DMS 273 (cell line): Measurements from ENCODE around the gene NKX2-2.

ENCODE experiments used
- DNase-seq: peaks from one replicate; lab custom pipeline; 2025; ENCODE audit not compliant: unreplicated experiment; lab: John Stamatoyannopoulos, UW

The NKX2-2 gene

DNA sequence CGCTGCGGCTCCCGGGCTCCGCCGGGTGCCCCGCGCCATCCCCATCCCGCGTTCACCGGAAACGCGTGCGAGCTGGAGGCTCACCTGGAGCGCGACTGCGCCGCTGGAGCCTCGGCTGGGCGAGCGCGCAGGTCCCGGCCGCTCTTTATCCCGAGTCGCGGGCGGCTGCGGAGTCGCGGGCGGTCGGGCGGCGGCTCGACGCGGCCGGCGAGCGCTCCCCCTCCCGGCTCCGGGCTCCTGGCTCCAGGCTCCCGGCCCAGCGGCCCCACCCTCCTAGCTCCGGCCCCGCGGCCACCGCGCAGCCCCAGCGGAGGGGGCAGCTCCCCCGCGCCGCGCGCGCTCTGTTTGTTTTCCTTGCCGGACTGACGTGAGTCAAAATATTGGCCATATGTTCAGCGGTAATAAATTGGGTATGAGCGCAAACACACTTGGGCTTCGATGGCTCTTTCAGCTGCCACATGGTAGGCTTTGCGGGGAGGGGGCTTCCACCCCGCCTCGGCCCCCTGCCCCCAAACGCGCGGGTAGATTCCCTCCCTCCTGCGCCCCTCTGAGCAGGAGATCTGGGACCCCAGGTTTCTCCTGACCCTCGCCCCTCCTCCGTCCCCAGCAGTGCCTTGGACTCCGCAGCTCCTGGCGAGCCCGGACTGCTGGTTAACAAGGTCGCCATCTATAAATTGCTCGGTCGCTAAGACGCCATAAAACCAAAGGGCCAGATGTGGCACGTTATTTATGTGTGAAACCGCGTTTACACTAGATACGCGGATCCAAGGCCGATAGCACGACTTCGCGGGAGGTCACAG is 8.8 kb upstream of the NKX2-2 start:
- peak; percentile 80 for DNase-seq

DNA sequence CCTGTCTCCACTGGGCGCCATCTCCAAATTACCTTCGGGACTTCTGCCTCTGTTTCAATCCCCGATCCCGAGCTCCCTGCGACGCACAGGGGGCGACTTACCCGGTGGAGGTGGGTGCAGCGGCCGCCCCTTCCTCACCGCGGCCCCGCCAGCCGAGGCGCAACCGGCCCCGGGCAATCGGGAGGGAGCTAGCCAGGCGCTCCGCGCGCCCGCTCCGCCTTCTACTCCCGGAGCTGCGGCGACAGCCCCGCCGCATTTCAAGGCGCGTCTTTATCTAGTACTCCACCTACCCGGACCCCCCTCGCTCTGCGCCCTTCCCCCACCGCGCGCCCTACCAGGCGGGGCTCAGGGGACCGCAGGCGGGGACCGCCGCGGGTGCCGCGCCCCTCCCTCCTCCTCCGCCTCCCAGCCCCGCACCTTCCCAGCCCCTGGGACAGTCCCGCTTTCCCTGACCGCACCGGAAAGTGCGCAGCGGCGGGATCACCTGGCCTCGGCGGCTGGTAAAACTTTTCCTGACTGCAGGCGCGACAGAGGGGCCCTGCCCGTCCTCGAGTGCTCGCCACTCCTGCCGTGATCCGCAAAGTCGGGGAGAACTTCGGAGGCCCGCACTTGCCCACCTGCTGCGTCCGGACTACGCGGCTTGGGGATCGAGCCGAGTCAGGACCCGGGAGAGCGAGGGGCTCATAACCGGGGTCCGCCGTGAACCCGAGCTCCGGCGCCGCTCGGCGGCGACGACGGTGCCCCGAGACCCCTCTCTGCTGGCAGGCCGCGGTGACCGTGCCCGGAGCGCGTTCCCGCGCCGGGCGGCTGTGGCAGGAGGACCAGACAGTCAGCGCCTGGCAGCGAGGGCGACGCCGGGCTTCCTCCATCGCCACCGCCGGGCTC is 8.0 kb upstream of the NKX2-2 start:
- peak; percentile 64 for DNase-seq

DNA sequence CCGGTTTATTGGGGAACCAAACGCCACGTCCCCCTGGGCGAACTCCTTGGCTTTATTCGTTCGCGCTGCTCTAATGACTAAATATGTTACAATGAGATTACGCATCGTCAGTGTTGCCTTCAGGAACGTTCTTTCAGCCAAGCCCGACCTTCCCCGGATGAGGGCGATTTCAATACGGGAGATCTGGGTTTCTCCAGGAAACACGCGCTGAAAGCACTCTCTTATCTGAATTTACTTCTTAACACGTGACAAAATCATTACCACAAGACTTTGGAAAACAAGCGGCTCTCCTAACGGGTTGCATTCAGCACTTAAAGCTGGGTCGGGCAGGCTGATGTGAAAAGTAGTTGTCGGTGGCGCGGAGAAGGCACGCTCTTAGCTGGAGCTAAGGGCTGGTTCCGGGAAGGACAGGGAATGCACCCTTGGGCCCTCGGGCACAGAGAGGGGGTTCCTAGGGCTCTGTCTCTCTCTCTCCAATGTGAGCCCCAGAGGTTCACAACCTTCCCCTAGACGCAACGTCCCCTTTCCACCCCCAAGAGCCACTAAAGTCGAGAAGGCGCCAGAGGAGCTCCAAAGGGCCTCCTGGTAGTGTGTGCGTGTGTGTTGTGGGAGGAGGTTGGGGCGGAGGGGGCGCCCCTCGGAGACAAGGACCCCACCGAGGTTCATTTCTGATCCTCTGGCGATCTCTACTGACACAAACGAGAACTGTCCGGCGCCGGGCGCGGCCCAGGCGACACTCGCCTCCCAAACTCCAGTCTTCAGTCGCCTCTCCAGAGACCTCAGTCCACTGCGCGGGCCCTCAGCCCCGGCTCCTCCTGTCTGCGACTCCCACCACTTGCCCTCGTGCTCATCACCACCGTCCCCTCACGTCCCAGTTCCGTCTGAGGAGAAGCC is 7.1 kb upstream of the NKX2-2 start:
- peak; percentile 70 for DNase-seq

DNA sequence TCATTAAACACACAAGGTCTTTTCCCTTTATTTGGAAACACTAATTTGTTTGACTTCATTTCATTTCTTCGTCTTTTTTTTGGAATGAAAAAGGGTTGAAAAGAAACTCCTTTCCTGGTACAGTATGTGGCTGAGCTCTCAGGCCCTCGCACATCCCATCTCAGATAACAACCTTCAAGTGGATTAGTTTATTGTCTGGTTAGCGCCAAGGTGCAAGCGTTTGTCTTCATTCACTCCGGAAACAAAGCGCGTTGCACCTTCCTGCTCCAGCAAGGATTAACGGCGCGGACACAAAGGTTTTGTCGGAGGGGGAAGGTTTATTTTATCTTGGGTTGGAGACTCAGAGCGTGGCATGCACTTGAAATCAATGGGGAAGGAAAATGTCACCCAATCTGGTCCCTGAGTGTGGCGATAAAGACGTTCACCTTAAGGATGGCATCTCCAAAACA is 5.3 kb upstream of the NKX2-2 start:
- DNase-seq, result no peak

DNA sequence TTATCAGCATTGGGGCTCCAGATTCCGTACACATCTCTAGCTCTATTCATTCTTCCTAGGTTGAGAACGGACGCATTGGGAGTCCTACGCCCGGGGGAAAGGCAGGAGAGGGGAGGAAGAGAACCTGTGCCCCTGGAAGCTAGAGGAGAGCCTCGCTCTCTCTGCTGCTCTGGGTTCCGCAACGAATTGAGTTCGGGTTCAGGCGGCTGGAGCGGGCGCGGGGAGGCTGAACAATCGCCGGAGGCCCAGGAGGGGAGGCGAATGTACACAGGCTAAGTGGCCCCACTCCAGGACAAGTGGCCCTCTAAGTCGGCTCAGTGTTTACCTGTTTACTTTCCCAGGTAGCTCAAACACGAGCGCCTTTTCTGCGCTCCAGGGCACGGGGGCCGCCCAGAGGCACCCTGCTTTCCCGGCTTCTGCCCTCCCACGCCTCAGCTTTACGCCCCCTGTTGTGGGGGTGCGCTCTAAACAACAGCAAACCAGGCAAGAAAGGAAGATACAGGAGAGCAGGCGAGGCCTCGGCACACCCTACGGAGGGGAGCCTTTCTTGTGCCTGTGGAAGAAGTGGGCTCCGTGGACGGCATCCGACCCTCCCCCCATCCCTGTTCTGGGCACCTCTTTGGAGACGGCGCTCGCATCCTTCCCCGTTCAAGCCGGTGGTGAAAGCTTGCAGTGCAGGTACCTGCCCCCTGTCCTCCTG is 4.6 kb upstream of the NKX2-2 start:
- no peak for DNase-seq

DNA sequence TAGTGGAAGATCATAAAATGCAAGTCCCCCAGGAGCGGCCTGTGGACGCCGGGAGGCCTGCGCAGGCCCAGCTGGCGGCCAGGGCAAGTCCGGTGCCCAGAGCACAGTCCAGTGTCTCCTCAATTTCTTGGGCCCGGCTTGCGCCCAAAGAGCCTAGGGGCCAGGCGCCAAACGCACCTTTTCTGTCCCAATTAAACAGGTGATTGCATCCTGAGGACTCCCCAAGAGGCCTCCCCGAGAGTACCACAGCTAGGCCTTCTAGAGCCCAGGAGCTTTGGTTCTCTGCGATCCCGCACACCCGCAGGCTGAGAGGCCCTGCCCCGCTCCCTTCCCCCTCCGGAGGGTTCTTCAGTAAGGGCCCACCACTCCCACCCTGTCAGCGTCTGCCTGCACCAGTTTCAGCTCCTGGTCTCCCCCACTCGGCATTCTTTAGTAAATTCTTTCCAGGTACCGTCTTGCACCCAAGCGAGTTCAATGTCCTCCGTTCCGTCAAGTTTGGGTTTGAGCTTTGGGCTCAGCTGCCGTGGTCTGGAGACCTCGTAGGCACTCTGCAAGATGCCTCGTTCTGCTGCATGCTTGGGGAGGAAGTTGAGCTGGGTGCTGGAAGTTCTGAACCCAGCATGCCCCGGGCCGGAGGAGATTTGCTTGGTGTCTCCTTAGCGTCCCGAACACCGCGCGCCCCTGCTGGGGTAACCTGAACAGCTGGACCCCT is 3.9 kb upstream of the NKX2-2 start:
- DNase-seq, result no peak

DNA sequence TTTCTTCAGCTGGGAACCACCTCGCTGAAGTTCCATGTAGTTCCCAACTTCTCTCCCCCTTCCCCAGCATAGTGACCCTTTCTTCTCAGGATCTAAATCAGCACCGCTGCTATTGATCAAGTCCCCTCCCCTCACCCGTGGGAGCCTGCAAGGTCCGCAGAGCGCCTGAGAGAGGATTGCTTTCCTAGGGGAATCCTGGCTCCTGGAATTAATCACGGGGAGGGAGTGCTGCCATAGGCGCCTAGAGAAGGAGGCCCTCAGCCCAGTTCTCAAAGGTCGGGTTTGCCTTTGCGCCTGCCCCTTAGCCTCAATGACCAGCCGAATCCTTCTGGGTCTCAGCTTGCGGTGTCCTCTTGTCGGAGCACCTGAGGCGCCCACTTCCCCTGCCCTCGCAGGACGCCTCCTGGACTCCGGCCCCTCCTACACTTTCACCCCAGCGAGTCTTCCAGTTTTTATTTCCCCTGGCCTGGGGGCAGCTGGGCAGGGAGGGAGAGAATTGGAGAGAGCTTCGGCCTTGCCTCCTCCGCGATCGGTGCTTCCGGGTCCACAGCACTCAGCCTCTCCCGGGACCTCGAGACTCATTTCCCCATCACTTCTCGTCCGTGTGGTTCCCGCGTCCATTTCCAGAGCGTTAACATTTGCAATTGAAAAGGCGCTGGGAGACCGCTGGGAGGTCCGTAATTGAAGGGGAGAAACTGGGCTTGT is 3.1 kb upstream of the NKX2-2 start:
- no peak for DNase-seq

DNA sequence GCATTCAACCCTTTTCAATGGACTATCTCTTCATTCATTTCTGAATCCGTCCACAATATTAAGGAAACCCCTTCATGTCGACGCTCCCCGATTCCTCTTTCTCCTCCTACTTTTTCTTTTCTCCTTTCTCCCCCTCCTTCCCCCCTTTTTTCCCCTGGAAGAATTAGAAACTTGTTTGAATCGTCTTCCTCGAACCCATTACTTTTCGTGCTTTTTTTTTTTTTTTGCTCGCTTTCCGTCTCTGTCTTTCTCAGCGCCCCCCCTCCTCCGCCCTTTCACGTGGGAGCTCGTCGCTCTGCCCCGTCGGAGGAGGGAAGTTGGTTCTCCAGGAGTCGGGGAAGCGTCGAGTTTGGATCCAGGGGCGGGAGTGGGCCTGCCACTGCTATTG is 2.3 kb upstream of the NKX2-2 start:
- DNase-seq, result no peak

DNA sequence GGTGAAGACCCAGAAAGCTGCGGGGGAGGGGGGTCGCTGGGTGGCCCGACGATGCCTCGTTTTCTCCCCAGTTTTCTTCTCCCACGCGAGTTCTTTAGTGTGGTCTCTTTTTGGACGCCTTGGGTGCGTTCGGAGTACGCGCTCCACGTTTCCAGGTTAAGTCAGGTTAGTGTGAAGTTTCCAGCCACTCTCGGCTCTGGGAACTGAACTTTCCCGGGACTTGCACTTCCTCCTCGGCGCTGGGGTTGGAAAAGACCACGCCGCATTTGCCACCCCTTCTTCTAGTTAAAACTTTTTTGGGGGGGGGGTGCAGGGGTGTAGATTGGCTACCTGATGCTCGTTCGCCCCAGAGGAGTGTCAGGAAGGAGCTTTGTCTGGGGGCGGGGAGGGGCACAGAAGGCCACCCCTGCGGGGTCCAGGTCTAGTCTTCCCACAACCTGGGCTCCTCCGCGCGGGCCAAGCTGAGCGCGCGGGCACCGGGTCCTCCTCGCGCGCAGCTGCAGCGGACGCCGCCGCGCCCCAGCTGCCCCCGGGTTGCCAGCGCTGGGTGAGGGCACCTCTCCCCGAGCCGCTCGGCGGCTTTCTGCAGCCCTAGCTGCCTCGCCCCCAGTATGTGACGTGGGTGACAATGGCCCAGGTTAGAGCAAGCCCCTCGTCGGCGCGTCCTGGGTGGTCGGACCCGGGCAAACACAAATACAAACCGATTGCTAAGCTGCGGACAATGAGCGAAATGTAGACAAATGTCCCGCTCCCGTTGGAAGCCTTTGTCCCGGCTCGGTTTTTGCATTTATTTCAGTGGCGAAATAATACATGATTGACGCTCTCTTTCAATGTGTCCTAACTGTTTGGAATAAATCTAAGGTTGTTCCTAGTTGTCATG is 1.7 kb upstream of the NKX2-2 start:
- no peak for DNase-seq

DNA sequence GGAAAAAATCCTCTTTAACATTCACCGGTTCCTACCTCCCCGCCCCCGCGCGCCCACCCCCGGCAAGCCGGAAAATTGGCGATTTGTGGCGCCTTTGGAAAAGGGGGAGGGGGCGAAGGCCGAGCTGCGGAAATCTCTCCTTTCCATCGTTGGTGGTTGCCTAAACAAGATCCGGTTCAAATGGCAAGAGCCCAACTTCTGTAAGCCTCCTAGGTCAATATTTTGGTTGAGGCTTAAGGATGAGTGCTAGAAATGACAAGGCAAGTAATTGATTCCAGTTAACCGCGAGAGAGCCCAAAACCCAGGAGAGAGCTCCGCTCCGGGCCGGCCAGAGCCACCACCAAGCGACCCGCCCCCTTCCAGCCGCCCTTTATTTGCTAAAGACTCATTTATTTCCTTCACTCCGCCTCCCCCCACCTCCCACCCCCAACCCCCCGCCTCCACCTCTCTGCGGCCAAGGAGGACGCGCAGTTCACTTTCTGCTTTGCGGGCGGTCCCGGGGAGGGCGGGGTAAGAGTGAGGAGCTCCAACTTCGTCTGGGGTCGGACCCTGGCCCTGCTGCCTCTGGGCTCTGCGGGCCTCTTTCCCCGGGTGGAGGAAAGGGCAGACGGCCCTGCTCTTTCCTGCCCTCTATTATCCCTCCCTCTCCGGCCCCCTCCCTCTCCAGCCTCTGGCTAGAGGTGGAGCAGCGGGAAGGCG is 838 bp upstream of the NKX2-2 start:
- DNase-seq, result peak; percentile 70

DNA sequence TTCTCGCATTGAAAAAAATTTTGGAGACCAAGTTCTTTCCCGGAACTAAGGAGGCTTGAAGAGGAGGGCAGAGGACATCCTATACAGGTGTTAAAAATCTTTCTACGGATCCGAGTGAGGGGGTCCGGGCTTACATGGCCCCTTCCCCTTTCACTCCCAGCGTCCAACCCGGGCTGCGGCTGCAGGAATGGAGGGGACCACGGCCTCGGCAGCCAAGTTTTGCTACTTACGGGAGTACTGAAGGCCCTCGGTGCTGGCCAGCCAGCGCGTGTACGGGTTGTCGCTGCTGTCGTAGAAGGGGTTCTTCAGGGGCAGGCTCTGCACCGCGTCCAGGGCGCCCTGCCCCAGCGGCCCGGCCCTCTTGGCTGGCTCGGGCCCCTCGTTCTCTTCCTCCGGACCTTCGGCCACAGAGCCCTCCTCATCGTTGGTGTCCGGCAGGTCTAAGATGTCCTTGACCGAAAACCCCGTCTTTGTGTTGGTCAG is 642 bp downstream of the NKX2-2 start:
- DNase-seq, result no peak

DNA sequence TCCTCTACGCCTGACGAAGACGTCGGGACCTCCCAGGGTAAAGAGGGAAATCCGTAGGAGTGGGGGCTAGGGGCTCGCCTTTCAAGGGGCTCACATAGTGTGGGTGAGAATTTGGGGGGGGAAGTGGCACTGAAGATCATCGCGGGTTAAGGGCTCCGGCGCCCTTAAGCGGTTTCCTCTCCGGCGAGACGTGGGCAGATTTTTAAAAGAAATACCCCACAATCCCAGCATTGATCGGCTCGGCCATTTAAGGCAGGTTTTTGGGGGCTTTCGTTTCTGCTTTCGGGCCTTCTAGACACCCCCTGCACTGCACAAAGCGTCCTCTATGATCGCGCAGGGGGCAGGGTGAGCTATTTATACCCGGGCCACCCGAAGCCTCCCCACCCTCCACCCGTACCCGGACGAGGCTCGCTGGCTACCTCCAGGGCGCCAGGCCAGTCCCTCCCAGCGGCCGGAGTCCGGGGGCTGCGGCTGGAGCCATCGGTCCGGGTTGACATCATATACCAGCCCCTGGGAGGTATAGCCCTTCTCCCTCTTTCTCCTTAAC is 1.2 kb downstream of the NKX2-2 start:
- DNase-seq, result no peak

DNA sequence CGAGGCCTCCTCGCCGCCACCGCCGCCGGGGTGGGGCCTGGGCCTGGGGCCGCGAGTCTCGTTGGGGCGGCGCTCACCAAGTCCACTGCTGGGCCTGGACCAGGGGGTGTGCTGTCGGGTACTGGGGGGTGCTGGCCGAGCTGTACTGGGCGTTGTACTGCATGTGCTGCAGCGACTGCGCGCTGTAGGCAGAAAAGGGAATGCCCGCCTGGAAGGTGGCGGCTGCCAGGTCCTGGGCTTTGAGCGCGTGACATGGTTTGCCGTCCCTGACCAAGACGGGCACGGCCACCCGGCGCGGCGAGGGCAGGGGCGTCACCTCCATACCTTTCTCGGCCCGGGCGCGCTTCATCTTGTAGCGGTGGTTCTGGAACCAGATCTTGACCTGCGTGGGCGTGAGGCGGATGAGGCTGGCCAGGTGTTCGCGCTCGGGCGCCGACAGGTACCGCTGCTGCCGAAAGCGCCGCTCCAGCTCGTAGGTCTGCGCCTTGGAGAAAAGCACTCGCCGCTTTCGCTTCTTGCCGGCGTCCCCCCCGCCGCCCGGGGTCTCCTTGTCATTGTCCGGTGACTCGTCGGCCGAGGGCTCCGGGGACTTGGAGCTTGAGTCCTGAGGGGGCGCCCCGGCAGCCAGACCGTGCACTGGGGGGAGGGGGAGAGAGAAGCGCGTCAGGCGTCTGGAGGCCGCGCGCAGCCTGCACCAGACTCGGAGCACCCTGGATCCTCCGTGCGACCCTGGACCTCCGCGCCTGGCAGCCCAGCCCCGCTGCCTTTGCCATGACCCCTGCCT is 1.8 kb downstream of the NKX2-2 start:
- DNase-seq, result no peak

DNA sequence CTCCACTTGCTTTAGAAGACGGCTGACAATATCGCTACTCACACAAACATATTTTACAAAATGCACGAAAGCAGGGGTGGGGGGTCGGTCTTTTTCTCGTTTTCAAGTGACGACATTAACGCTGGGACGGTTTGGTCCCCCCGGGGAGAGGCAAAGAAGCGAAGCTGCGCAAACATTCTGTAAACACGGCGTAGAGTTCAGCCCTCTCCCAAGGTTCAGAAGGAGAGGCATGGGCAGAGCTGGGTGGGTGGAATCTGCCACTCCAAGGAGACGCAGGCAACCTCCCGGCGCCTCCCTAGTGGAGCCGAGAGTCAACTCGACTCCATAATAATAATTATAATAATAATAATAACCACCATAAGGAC is 2.4 kb downstream of the NKX2-2 start:
- DNase-seq, result no peak

DNA sequence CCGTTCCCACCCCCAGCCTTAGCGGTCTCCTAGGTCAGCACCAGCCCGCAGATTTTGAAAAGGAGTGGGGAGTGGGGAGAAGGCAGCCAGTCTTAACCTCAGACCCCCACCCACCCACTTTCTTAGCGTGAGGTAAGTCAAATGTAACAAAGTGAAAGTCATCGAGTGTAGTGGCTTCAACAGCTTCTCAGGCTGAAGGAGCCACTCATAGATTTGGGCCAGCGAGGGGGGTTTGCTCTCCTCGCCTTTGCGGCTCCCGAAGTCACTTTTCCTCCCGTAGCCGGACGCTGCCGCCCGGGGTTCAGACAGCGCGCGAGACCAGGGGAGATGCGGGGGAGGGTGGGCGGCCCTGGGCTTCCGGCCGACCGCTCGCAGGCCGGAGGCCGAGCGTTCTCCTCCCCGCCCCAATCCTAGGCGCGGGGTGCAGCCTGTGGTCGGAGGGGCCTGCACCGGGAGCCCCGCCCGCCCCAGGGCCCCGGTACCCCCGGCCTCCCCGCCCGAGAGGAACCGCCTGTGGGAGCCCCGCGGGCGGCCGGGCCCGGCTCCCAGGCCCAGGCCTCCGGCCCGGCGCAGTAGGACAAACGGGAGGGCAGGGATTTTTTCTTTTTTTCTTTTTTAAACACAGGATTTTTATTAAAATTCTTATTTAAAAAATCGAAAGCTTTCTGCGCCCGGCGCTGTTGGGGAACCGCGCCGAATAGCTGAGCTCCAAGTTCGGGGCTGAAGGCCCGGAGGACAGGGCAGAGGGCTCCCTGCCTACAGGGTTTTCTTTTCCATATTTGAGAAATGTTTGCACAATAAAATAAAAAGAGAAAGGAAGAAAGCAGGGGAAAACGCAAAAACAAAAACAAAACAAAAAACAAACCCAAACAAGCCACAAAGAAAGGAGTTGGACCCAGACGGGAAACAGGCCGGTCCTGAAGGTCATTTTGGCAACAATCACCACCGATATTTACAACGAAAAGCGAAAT is 3.2 kb downstream of the NKX2-2 start:
- DNase-seq, result no peak
